GM21576 (cell line): ENCODE results near the gene SRC.

ENCODE experiments used
- ATAC-seq: cut with Tn5 transposase; IDR thresholded peaks from one replicate; pipeline ENCODE4 v1.9.1; 2021; ENCODE audit warnings: mild to moderate bottlenecking, moderate library complexity; ENCODE audit not compliant: unreplicated experiment

The SRC gene

DNA sequence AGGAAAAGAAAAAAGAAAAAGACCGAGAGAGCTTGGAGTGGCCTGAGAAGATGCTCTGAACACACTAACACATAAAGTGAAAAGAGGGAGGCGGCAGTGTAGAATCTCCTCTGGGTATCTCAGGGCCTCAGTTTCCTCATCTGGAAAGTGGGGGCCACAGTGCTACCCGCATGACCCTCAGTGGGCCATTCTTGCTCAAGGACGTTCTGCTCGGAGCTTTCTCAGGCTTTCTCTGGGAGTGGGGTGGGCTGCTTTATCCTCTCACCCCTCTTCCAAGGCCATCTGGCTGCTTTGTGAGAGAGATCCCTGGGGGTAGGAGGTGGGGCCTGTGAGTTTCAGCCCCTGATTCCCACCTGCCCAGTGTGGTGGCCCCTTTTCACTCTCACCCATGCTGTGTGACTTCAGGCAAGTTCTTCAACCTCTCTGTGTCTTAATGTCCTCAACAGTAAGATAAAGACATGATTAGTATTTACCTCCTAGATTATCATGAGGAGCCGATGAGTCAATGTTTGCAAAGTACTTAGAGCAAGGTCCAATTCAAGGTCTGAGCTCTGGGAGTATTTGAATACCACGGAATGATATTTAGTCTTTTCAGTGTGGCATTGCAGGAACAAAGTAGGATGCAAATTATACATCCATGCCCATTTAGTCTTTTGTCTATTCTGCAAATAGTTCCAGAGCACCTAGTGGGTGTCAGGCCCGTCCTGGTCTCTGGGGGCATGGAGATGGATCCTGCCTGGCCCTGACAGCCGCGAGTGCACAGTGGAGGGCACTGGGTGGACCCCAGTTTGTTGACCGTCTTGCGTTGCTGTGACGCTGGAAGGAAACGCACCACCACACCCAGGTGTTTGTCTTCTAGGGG is 34.3 kb downstream of the SRC start:
- no peak for ATAC-seq

DNA sequence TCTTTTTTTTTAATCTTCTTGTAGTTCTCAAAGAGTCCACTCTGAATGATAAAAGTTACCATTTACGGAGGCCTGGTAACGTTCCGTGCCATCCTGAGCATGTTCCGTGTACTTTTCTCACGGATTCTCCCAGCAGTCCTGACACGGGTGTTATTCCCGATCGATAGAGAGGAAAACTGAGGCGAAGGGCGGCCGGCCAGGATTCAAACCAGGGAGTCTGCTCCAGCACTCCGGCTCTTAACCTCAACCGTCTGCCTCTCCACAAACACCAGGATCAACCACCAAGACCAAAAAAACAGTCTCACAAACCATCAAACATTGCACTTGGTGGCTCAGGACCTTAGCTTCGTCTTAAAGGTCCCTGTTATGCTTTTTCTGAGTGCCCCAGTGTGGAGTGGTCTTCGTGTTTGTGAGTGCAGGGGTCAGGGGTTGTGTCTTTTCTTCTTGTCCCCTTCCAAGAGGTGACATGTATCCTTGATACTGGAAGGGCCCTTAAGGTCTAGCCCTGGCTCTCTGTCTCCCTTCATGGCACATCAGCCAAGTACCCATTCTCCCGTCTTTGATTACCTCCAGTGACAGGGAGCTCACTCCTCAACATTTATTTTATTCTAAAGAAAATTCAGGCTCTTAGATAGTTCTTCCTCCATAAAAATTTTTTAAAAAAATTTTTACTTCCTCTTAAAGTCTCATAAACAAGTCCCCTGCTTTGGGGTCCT is 35.1 kb downstream of the SRC start:
- ATAC-seq = no peak

DNA sequence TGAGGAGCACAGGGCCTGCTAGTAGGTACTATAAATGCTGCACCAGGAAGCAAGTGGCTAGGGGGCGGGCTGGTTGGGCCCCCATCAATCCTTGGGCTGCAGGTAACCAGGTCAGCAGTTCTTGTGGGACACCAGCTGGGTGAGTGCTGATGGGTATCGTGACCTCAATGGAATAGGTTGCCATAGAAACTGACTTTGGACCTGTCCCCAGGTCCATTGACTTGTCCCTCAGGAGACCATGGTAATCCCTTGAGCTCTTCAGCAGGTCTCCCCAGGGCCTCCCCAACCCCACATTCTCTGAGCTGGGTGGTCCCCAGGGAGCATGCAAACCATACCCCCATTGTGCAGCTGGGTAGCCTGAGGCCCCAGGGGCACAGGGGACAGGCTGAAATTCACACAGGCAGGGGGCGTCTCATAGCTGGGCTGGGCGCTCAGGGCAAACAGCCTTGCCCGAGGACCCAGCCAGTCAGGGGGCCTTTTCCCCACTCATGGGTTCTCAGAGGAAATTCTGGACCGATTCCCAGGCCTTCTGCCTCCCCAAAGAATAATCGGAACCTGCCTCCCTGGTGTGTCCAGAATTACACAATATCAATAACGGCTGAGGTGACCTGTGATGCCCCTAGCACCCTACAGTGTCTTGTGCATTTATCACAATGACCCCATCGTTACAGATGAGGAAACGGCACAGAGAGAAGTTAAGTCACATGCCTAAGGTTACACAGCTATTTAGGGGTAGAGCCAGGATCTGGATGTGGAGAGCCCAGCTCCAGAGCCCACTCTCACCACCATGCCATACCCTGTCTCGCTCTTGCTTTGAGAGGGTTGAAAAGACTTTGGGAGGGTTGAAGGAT is 35.9 kb downstream of the SRC start:
- no peak for ATAC-seq

DNA sequence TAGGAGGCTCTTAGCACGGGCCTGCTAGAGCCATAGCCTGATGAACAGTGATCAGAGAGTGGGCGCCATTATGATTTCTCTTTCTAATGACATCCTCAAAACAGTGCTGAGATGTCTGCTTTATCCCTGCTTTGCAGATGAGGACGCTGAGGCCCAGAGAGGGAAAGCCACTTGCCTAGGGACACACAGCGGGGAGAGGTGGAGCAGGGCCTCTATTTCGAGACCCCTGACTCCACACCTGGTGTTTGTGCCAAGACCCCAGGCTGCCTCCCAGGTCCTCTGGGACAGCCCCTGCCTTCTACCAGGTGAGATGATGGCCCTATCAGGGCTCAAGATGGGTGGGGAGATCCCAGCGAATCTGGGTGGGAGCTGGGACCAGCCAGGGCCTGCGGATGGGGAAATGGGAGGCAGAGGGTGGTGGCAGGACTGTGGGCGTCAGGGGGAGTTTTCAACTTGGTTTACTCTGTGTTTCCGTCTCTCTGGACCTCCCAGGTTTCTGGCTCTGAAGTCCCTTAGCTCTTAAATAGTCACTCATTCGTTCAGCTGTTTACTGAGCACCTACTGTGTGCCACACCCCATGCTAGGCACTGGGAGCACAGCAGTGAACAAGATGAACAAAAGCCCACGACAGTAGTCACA is 36.7 kb downstream of the SRC start:
- ATAC-seq = no peak

DNA sequence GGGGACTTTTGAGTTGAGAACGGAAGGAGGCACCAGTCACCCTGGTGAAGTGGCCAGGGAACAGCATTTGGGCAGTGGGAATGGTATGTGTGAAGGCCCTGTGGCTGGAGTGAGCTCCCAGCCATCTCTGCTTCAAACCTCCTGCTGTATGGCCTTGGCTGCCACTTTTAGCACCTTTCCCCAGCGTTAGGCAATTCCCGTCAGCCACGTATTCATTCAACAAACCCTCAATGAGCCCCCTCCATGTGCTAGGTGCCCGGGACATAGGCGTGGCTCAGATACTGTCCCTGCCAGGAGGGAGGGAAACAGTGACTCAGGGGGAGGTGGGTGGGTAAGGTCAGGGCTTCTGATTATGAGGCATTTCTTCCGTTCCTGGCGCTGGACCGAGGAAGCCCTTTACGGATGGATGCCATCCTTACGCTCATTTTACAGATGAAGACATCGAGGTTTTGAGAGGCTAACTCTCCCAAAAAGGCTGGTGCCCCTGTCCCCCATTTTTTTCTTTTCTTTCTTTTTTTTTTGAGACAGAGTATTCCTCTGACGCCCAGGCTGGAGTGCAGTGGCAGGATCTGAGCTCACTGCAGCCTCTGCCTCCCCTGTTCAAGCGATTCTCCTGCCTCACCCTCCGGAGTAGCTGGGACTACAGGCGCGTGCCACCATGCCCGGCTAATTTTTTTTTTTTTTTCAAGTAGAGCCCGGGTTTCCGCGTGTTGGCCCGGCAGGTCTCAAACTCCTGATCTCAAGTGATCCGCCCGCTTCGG is 37.5 kb downstream of the SRC start:
- ATAC-seq = no peak

DNA sequence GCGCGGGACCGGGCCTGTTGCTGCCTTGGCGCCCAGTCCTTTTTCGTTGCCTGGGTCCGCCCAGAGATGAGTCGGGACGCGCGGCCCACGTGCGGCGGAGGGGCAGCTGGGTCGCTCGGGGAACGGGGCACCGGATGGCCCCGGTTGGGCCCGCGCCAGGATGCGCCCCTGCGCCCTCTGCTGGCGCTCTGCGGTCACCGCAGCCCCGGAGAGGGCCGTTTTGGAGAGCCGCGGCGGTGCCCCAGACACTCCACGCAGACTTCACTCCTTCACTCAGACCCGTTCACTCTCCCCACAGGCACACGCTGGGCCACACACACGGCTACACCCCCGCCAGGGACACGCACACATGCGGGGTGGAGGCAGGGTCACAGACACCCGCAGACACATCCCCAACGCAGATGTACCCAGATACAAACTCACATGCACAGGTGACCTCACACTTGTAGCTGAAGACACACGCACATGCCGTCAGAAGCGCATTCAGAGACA is 38.8 kb downstream of the SRC start:
- peak; percentile 62 for ATAC-seq

DNA sequence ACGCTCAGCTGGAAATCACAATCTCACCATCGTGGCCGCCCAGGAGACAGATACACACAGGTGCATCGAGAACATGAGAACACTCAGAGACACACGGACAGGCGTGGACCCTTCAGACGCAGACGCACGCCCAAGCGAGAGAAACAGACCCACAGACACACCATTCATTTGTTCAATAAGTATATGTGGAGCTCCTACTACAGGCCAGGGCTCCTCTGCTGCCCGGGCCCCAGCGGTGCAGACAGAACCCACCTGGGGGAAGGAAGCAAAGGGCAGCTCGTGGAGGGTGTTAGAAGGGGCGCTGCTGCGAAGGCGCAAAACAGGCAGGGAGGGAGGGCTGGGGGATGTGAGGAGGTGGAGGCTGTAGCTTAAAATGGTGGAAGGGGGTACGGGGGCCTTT is 39.2 kb downstream of the SRC start:
- ATAC-seq = no peak

DNA sequence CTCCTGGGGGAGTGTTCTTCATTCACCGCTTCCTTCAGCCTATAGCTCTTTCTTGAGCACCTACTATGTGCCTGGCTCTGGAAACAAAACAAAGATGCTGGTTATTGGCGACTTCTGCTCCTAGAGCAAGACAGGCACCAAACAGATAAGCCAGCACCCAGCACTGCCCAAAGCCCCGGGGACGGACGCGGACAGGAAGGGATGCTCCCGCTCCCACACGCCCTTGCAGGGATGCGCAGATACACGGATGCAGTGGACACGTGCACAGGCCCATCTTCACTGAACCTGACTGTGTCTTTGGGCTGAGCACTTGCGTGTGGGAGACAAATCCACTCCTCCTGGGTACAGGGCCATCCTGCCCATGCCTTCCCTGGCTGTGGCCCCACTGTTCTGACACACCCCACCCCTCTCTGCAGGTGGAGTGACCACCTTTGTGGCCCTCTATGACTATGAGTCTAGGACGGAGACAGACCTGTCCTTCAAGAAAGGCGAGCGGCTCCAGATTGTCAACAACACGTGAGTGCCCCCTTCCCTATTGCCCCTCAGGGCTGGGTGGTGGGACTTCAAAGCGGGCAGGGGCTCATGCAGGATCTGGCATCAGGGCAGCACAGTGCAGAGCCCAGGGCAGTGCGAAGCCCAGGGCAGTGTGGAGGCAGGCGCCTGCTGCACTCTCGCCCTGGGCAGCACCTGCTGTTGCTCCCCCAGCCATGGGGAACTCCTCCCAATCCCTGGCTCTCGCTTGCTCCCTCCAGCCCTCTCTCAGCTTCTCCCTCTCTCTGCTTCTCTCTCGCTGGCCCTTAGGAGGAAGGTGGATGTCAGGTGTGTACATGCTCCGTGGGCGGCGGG is 39.9 kb downstream of the SRC start:
- no peak for ATAC-seq

DNA sequence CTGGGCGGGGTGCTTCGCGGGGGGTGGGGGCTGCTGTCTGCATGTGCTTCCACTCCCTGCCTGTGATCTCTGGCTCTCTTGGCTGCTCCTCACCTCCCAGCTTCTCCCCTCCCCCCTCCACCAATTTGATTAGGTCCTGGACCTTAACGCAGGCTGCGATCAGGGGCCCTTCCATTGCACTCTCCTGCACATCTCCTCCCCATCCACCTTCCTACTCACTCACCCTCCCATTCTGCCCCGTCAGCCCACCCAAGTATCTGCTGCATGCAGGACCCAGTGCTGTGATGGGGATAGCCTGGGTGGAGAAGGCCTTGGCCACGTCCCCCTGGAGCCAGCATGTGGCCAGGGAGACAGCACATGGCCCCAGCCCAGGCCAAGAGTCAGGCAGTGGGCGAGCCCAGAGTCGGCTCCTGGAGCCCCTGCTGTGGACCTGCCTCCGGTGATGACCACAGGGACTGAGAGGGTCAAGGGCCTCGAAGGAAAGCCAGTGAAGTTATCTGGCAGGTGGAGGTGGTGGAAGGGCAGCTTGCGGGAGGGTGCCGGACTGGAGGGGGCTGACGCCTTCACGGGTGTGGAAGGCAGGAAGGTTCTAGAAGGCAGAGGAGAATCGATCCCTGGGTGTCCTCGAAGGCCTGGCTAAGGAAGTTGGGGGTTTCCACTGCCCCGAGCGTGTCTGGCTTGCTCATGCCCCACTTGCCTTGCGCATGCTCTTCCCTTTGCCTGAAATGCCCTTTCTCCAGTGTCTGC is 40.7 kb downstream of the SRC start:
- ATAC-seq = no peak

DNA sequence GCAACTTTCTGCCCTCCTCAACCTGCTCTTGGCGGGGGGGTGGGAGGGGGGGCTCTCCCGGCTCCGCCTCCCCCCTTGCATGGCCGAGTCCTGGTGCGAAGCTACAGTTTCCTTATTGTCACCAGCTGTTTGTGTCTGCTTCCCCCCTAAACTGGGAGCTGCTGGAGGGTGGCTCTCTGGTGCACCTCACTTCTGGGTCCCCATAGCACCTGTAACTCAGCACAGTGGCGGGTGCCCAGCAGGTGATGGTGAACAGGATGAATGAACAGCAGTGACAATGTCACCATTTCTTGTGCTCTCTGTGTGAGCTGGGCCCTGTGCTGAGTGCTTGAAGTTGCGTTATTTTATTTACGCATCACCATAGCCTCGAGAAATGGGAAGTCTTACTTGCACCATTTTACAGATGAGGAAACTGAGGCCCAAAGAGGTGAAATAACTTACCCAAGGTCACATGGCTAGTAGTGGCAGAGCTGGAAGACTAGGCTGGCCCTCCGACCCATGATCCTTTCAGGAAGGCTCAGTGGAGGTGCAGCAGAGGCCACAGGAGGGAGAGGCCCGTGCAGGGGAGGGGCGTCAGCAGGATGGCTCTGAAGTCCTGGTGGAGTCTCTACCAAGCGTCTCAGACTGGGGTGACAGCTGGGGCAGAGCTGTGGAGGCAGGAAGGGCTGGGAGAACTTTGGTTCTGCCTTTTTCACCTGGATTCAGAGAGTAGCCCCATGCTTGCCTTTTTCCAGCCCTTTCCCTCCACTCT is 41.8 kb downstream of the SRC start:
- ATAC-seq = no peak

DNA sequence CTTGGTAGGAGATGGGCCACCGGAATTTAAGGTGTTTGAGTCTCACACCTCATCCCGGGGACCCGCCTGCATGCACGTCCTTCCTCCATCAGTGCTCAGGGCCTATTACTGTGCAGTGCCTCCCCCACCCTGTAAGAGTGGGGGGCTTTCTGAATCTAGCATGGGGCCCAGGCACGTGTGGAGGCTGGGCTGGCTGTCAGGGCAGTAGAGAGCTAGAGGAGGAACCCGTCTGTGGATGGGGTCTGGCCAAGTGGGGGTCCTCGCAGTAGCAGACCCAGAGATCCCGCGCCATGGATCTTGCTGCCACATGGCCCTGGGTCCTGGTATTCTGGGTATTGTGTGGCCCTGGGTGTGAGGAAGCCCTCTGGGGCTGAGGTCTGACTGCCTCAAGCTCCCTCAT is 42.9 kb downstream of the SRC start:
- ATAC-seq = no peak

DNA sequence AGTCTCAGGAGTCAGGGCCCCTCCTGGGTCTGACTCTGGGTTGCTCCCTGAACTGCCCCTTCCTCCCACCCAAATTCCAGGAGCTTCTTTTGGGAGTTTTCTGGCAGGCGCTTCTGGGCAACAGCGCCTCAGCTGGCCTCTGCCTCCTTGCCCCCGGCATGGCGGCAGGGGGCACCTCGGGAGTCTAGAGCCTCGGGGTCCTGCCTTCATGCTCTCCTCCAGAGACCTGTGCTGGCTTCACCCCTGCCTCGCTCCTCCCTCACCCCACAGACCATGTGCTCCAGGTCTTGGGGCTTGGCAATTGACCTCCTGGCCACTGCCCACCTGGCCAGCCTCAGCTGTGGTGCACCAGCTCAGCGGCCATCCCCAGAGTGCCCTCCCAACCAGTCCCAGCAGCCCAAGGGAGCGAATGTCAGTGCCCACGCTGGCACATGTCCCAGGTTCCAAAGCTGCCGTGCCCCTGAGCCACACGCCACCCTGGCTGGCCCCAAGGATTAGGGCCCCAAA is 43.4 kb downstream of the SRC start:
- no peak for ATAC-seq

DNA sequence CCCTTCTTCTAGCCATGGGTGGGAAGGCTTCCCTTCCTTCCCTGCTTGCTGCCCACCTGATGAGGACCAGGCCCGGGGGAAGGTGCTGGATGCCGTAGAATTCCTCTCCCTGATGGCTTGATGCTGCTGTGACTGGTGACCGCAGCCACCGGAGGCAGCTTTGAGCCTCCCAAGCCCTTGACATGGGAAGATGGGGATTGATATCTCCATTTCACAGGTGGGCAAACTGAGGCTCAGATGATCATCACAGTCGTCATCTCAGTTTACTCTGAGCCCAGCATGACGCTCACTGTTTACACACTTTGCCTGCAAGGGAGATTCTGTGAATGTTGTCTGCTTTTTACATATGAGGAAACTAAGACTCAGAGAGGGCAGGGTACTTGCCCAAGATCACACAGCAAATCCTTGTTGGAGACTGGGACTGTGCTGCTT is 43.9 kb downstream of the SRC start:
- no peak for ATAC-seq

DNA sequence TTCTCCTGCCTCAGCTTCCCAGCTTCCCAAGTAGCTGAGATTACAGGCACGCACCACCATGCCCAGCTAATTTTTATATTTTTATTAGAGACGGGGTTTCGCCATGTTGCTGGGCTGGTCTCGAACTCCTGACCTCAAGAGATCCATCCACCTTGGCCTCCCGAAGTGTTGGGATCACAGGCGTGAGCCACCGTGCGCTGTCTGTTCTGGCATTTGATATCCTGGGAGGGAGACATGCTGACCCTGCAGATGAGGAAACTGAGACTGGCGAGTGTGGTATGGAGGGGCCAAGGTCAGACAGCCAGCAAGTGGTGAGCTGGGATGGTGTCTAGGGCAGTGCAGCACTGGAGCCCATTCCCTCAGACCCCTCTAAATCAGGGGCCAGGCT is 44.6 kb downstream of the SRC start:
- ATAC-seq = no peak

DNA sequence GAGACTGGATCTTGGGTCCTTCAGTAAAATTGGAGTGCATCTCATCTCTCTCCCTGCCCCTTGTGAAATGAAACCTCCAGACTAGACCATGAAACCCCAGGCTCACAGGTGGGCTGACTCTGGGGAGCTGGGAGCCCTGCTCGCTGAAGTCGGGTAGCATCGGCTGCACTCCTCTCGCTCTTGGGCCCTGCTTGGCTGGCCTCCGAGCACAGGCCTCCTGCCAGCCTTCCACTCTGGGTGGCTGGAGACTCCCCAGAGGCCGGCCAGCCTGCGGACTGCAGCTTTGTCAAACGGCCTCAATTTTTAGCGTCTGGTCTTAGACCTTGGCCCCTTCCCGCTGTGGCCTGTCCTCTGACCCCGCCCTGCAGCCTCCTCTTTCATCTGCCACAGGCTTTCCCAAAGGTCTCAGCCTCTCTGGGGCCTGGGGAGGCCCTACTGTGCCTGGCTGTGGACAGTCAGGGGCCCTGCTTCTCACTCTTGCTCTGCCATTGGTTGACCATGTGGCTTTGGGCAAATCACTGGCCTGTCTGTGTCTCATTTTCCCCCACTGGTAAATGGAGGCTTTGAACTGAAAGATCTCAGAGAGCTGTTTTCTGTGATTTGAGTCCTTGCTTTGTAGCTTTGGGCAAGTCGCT is 45.1 kb downstream of the SRC start:
- ATAC-seq = no peak

DNA sequence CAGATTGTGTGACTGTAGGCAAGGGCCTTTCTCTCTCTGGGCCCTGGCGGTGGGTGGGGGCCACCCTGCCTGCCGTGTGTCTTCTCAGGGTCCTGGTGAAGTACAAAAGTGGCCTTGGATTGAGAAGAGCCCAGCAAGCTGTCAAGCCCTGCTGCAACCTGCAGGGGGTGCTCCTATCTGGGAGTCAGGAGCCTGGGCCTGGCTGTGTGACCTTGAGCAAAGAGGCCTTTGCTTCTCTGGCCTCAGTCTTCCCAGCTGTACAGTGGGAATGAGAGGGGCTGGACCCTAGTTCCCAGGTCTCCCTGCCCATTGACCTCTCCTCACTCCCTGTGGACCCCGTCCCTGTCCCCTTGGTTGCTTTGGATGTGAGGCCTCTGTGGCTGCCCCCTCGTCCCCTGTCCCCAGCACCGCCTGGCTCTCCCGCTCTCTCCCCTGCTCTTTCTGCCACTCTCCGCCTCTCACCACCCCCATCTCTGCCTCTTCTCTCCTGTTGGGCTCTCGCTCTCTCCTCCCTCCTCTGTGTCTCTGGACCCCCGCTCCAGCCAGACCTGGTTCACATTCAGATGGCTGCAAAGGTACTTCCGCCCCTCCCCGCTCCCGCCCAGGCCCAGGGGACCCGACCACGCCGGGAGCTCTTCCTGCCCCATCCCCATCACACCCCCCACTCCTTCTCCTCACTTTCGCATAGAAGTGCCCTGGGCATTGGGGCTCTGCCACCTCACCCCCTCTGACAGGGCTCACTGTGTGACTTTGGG is 46.7 kb downstream of the SRC start:
- no peak for ATAC-seq
